Large intestine (tissue), 3 donors: Measurements from ENCODE around the gene FGF18. TPM values are rescaled to one million over a fixed set of nuclear protein-coding genes. Genes with fewer than 3 reads are reported as not detected.

Experiments used
- DNase-seq, 2 donors: peaks; one replicate each; pipeline versions ENCODE4 v3.0.0 to v3.0.0-alpha.2; 2013
- H3K27ac ChIP-seq: one replicate; pipeline ENCODE4 v1.5.1; 2013; ENCODE audit warnings: low read length
- H3K27me3 ChIP-seq: 2 replicates; pipeline ENCODE4 v1.6.1; 2013; ENCODE audit warnings: low read length; ENCODE audit not compliant: control insufficient read depth, insufficient read depth
- H3K36me3 ChIP-seq: 2 replicates; pipeline ENCODE4 v1.6.1; 2013; ENCODE audit warnings: low read length; ENCODE audit not compliant: control insufficient read depth, insufficient read depth
- H3K4me1 ChIP-seq: one replicate; pipeline ENCODE4 v1.6.1; 2013; ENCODE audit warnings: low read length; ENCODE audit not compliant: control insufficient read depth, insufficient read depth
- H3K4me3 ChIP-seq: one replicate; pipeline ENCODE4 v1.5.1; 2013; ENCODE audit warnings: low read length
- H3K9me3 ChIP-seq: one replicate; pipeline ENCODE4 v1.6.1; 2013; ENCODE audit warnings: mild to moderate bottlenecking, low read depth, low read length, moderate library complexity; ENCODE audit not compliant: control insufficient read depth
- WGBS: methylation state at CpG from one replicate; pipeline ENCODE4 v1.1.5; 2013; ENCODE audit warnings: low lambda C conversion rate; ENCODE audit not compliant: insufficient coverage; 5-methylcytosine and 5-hydroxymethylcytosine counted together
- polyA plus RNA-seq: library from polyadenylated mRNA; unstranded; fragments of 120-200 nt; gene quantifications from one replicate; pipeline ENCODE4 v1.2.1, GENCODE V29; 2013

FGF18 gene
- polyA plus RNA-seq, 1 donor: 1.4 TPM

DNA sequence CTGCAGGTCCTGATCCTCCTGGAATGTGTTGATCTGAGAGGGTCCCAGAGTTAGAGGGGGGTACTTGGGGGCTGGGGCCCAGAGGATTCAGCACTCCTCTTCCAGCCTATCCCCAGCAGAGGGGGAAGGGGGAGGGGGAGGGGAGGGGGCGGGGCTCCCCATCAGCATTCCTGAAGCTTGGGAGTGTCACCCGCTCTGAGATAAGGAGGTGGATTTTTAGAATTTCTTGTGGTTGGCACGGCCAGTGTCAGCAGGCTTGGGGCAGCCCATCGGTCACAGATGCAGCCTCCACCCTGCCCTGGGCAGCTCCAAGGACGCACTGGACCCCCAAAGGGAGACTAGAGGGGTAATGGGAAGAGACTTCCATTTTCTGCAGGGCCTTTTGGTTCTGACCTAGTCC, 5.3 kb downstream of the FGF18 start:
- H3K4me1 ChIP-seq: no peaks in the 10 kb centered on the region
- no peak overlapping the region for H3K27ac ChIP-seq
- H3K4me3 ChIP-seq: no peak overlapping the region
- no peaks in the 10 kb centered on the region for H3K9me3 ChIP-seq
- peaks cover 28% of the 10 kb centered on the region for H3K27me3 ChIP-seq
- H3K36me3 ChIP-seq: no peaks in the 10 kb centered on the region
- no peak for DNase-seq
- WGBS: no CpG with 5 or more reads among the region's 5 CpGs

DNA sequence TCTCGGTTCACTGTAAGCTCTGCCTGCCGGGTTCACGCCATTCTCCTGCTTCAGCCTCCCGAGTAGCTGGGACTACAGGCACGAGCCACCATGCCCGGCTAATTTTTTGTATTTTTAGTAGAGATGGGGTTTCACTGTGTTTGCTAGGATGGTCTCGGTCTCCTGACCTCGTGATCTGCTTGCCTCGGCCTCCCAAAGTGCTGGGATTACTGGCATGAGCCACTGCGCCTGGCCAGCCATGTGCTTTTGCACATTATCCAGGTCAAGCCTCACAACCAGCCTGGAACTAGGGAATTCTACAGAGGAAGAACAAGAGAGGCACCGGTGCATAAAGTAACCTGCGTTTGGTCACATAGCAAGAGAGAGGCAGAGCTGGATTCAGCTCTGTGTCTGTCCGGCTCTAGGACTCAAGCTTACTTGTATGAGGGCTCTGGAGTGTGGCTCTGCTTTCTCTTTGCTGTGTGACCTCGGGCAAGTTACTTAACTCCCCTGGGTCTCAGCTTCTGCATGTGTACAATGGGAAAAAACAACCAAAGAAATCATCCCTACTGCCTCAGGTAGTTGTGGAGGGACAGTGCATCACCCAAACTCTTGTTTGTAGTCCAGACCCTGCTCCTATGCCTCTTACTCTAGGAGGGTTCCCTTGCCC, 6.3 kb downstream of the FGF18 start:
- no CpG with 5 or more reads among the region's 14 CpGs for WGBS
- Histone ChIP-seq H3K9me3 (no peaks in the 10 kb centered on the region), H3K27ac (no peak overlapping the region), H3K27me3 (peaks cover 23% of the 10 kb centered on the region), H3K4me3 (no peak overlapping the region), H3K36me3 (no peaks in the 10 kb centered on the region), H3K4me1 (no peaks in the 10 kb centered on the region)
- no peak for DNase-seq

DNA sequence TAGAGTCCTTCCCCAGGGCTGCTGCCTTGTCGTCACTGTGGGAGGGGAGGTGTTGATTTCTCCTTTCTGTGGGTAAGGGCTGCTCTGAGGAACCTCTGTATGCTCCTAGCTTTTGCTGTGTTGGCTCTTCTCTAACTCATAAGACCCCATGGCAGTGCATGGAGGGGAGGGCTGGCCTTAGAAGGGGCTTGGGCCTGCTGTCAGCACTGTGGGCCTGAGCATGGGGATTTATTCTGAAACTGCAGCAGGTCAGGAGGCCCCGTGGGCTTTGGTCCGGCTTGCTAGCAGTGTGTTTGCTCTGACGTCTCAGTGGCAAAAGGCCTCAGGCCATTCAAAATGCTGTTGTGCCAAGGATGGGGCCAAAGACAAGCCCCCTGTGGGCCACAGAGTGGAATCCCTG, 6.8 kb downstream of the FGF18 start:
- H3K4me1 ChIP-seq: no peaks in the 10 kb centered on the region
- DNase-seq: no peak
- no peak overlapping the region for H3K27ac ChIP-seq
- H3K9me3 ChIP-seq: no peaks in the 10 kb centered on the region
- no peaks in the 10 kb centered on the region for H3K36me3 ChIP-seq
- no peak overlapping the region for H3K4me3 ChIP-seq
- H3K27me3 ChIP-seq: peaks cover 17% of the 10 kb centered on the region
- WGBS: no CpG with 5 or more reads among the region's 4 CpGs

DNA sequence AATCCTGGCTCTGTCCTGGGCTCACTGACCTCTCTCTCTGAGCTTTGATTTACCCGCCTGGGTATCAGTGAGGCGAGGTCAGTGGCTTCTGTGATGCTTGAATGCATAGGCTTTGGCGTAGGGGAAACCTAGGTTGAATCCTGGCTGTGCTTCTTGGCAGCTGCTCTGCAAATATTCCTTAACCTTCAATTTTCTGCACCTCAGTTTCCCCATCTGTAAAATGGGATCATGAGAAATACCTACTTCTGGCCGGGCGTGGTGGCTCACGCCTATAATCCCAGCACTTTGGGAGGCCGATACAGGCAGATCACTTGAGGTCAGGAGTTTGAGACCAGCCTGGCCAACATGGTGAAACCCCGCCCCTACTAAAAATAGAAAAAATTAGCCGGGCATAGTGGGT, 7.2 kb downstream of the FGF18 start:
- H3K4me3 ChIP-seq: no peak overlapping the region
- no peaks in the 10 kb centered on the region for H3K9me3 ChIP-seq
- peaks cover 14% of the 10 kb centered on the region for H3K27me3 ChIP-seq
- H3K4me1 ChIP-seq: no peaks in the 10 kb centered on the region
- no peaks in the 10 kb centered on the region for H3K36me3 ChIP-seq
- no CpG with 5 or more reads among the region's 9 CpGs for WGBS
- DNase-seq: no peak
- no peak overlapping the region for H3K27ac ChIP-seq

- no peak for DNase-seq
- Histone ChIP-seq H3K27me3 (peaks cover 5% of the 10 kb centered on the region), H3K36me3 (no peaks in the 10 kb centered on the region), H3K9me3 (no peaks in the 10 kb centered on the region), H3K4me3 (no peak overlapping the region), H3K4me1 (no peaks in the 10 kb centered on the region), H3K27ac (no peak overlapping the region)
- no CpG with 5 or more reads among the region's 20 CpGs for WGBS
These were observed 8.1 kb downstream of the FGF18 start for GRCh38 chr5:171427318-171428167.

DNA sequence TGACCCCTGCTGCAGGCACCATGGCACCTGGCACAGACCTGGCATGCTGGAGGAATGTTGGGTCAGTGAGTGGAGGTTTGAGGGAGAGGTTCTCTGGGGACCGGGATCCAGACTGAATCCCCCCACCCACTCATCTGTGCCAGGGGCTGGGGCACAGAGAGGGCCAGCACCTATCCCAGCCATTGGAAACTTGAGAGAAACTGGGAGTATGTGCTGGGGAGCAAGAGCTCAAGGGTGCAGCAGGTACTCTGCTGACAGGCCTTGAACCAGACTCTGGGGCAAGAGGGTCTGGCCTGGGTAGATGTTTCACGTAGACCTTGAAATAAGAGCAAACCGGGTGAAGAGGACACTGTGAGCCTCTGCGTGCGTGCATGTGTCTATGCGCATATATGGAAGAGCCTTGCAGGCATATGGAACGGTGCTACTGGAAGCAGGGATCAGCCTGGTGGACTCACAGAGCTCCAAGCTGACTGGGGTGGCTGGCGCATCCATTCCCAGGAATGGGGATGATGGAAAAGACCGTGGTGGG, 8.8 kb downstream of the FGF18 start:
- Histone ChIP-seq H3K27me3 (peaks cover 3% of the 10 kb centered on the region), H3K27ac (no peak overlapping the region), H3K4me3 (no peak overlapping the region), H3K36me3 (no peaks in the 10 kb centered on the region), H3K4me1 (no peaks in the 10 kb centered on the region), H3K9me3 (no peaks in the 10 kb centered on the region)
- WGBS: no CpG with 5 or more reads among the region's 9 CpGs
- no peak for DNase-seq

DNA sequence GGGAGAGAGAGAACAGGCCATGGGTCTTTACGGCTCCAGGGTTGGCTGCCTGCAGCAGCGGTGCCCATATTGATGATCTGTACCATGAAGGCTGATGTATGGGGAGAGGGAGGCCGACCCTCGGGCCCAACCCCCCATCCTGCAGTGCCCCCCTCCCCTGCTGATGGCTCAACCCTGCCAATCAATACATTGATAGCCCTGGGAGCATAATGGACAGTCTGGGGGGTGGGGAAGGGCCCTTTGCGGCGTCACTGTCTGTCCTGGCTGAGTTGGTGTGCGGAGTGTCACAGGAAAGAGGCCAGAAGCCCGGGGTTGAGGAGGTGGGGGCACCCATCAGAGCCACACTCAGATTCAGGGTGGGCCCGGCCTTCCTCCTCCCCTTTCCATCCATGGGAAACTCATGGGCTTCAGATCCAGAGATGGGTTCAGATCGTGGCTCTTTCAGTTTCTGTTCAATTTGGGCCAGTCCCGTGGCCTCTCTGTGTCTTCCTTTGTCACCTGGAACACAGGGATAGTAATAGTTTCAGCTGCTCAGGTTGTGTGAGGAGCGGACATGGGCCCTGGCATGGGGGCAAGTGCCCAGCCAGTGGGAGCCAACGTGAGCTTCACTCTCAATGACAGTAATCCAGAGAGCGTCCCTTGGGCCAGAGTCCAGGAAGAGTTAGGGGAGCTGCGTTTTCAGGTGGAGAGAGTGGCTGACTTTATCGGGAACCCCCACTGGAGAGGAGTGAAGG, 9.5 kb downstream of the FGF18 start:
- no peak overlapping the region for H3K27ac ChIP-seq
- H3K9me3 ChIP-seq: no peaks in the 10 kb centered on the region
- no peaks in the 10 kb centered on the region for H3K4me1 ChIP-seq
- H3K27me3 ChIP-seq: no peaks in the 10 kb centered on the region
- no CpG with 5 or more reads among the region's 16 CpGs for WGBS
- H3K36me3 ChIP-seq: no peaks in the 10 kb centered on the region
- no peak for DNase-seq
- H3K4me3 ChIP-seq: no peak overlapping the region

- Histone ChIP-seq H3K9me3 (no peaks in the 10 kb centered on the region), H3K4me1 (no peaks in the 10 kb centered on the region), H3K27me3 (no peaks in the 10 kb centered on the region), H3K4me3 (no peak overlapping the region), H3K27ac (no peak overlapping the region), H3K36me3 (no peaks in the 10 kb centered on the region)
- WGBS: no CpG with 5 or more reads among the region's 4 CpGs
- no peak for DNase-seq
These were observed 10.1 kb downstream of the FGF18 start for GRCh38 chr5:171429543-171429910.

DNA sequence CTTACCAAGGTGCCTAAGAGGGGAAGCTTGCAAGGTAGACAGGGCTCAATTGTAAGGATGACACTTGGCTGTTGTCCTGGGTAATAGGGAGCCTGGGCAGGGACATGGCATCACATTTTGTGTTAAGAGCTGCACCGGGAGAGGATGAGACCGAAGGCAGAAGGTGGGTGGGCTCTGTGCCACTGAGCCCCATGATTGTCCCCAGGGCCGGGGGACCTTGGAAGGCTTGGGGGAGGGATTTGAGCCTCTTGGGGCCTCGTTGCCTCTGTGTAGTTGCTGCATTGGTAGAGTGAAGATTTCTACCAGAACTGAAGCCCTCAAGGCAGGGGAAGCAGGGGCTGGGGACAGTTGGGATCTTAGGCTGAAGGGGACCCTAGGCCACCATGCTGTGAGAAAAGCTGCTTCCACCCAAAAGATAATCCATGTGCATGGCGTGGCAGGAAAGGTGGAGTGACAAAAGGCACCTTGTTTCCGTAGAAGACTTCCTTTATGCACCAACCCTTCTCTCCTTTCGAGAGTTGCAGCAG, 11.9 kb downstream of the FGF18 start:
- WGBS: no CpG with 5 or more reads among the region's 7 CpGs
- no peaks in the 10 kb centered on the region for H3K9me3 ChIP-seq
- no peaks in the 10 kb centered on the region for H3K36me3 ChIP-seq
- no peaks in the 10 kb centered on the region for H3K27me3 ChIP-seq
- no peak overlapping the region for H3K27ac ChIP-seq
- DNase-seq: no peak
- H3K4me1 ChIP-seq: no peaks in the 10 kb centered on the region
- no peak overlapping the region for H3K4me3 ChIP-seq

GRCh38 chr5:171432076-171432475, 12.6 kb downstream of the FGF18 start:
- no peaks in the 10 kb centered on the region for H3K4me1 ChIP-seq
- no peaks in the 10 kb centered on the region for H3K9me3 ChIP-seq
- no peak for DNase-seq
- no peaks in the 10 kb centered on the region for H3K27me3 ChIP-seq
- H3K27ac ChIP-seq: no peak overlapping the region
- no peak overlapping the region for H3K4me3 ChIP-seq
- 100% methylated on average over 1 of the region's 8 CpGs for WGBS
- H3K36me3 ChIP-seq: no peaks in the 10 kb centered on the region
